GM13977 (cell line): Measurements from ENCODE around the gene PLA2G4D.

Source experiments
- DNase-seq: peaks from one replicate; pipeline ENCODE4 v3.0.0; 2012; ENCODE audit warnings: low spot score
- in situ Hi-C: fragments of 300-500 bp; cut with MboI; formaldehyde crosslinking; loops from one replicate; pipeline ENCODE4 v1.12.0; 2022; ENCODE audit warnings: low sequenced_read_pairs, low pct_unique_long_range_greater_than_20kb, mixed read lengths, inconsistent platforms; ENCODE audit not compliant: unreplicated experiment
- TF ChIP-seq, protein P1 (sequence below): IDR thresholded peaks from 2 replicates; pipeline ENCODE4 v1.5.1; 2012; ENCODE audit warnings: mild to moderate bottlenecking, control low read depth; ENCODE audit not compliant: insufficient read depth; ENCODE audit errors: extremely low read depth, missing control alignments

The PLA2G4D gene

DNA sequence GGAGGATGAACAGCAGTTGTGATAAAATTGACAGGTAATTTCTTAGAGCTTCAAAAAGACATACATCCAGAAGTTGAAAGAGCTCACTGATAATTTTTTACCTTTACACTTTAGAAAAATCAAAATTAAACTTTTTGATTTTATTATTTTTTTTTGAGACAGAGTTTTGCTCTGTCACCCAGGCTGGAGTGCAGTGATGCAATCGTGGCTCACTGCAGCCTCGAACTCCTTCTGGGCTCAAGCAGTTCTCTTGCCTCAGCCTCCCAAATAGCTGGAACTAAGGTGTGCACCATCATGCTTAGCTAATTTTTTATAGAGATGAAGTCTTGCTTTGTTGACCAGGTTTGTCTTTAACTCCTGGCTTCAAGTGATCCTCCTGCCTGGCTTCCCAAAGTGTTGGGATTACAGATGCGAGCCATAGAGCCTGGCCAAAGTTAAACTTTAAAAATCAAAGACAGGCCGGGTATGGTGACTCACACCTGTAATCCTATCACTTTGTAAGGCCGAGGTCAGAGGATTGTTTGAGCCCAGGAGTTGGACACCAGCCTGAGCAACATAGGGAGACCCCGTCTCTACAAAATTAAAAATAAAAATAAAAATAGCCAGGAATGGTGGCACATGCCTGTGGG lies 40.4 kb upstream of the PLA2G4D start:
- TF ChIP-seq, protein P1, sequence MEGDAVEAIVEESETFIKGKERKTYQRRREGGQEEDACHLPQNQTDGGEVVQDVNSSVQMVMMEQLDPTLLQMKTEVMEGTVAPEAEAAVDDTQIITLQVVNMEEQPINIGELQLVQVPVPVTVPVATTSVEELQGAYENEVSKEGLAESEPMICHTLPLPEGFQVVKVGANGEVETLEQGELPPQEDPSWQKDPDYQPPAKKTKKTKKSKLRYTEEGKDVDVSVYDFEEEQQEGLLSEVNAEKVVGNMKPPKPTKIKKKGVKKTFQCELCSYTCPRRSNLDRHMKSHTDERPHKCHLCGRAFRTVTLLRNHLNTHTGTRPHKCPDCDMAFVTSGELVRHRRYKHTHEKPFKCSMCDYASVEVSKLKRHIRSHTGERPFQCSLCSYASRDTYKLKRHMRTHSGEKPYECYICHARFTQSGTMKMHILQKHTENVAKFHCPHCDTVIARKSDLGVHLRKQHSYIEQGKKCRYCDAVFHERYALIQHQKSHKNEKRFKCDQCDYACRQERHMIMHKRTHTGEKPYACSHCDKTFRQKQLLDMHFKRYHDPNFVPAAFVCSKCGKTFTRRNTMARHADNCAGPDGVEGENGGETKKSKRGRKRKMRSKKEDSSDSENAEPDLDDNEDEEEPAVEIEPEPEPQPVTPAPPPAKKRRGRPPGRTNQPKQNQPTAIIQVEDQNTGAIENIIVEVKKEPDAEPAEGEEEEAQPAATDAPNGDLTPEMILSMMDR, result no peak
- no peak for DNase-seq
- in situ Hi-C loops, result loop anchor here (10.0 kb wide), 1 partner anchor 70 kb away; no protein-coding TSS in a partner anchor

DNA sequence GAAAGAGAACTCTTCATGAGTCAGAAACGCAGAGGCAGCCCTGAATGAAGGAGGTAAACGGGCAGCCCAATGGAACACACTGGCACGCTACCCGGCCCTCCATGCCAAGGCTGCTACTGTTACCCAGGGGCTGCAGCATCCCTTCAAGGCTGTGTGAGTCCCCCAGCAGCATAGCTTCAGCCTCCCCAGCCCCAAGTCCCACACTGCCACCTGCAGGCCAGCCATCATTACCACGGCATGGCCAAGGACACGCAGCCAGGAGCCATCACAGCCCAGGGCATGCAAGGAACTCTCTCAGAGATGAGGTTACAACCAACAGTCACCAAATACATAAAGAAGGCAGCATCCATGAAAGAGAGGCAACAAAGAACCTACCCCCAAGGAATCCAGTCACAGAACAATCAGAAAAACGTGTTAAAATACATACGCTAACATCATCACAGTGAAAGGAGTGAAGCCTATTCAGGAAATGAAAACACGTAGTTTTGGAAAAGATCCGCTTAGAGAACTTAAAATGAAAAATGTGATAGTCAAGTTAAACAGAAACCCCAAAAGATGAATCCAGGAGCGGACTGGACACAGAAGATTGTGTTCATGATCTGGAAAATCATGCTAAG lies 39.6 kb upstream of the PLA2G4D start:
- DNase-seq, result peak; percentile 58
- TF ChIP-seq, protein P1, result peak; percentile 84
- in situ Hi-C loops, result loop anchor here (10.0 kb wide), 1 partner anchor 69 kb away; no protein-coding TSS in a partner anchor

DNA sequence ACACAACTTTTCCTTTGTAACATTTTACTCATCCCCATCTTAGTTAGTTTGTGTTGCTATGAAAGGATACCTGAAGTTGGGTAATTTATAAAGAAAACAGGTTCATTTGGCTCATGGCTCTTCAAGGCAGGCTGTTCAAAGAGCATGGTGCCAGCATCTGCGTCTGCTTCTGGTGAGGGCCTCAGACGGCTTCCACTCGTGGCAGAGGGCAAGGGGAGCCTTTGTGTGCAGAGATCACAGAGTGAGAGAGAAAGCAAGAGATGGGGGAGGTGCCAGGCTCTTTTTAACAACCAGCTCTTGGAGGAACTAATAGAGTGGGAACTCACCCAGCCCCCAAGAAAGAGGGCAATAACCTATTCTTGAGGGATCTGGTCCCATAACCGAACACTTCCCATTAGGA lies 39.0 kb upstream of the PLA2G4D start:
- TF ChIP-seq, protein P1, result no peak
- in situ Hi-C loops, result loop anchor here (10.0 kb wide), 1 partner anchor 69 kb away; no protein-coding TSS in a partner anchor
- no peak for DNase-seq

DNA sequence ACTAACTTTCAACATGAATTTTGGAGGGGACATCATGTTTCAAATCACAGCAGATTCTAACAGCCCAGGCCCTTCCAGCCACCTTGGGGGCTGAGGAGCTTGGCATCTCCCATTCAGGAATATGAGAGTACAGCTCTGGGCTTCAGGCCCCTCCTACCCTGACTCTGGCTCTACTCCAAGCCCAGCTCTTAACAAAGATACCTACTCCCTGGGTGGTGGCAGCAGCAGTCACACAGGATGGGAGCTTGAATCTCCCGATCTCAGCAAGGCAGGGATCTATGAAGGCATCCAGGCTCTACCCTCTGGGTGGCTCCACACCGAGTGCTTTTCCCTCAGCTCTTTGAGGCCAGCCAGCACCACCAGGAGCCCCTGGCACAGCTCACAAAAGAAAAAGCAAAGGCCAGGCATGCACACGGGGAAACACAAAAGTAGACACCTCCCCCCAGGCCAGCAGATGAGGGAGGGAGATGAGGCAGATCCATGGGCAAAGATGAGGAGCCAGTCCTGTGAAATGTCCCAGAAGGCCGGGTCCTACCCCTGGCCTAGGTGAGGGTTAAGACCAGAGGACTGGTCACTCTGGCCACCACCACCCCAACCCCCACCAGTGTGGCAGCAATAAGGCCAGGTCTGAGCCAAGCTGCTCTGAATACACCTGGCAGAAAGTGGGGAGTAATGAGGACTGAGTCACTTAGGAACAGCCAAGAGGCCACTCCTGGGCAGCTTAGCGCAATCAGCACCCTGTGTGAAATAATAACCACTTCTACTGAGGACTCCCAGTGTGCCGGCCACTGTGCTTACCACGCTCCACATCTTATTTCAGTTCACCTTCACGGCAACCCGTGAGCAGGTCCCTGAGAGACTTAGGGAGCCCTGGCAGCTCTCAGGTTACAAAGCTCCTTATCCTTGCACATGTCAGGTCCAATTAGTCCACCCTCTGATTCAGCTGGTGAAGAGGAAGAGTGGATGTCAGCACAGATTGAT lies 37.8 kb upstream of the PLA2G4D start:
- no peak for DNase-seq
- TF ChIP-seq, protein P1, result no peak
- in situ Hi-C loops, result loop anchor here (10.0 kb wide), 1 partner anchor 67 kb away; no protein-coding TSS in a partner anchor

DNA sequence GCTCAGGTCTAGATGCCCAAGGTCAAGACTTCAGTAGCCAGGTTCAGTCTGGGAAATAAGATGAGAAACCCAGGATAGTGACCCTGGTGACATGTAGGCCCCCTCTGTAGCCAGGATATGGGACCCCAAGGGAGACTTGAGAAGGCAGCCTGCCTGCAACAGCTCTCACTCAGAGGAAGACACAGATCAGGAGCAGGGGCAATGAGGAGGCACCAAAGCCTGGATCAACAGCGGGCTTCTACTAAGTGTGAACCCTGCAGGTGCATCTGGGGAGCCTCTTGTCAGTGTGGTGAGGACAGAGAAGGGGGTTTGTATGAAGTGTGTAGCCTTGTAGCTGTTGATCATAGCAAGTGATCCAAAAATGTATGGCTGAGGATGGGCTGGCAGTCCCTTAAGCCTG lies 36.6 kb upstream of the PLA2G4D start:
- in situ Hi-C loops, result loop anchor here (10.0 kb wide), 1 partner anchor 66 kb away; no protein-coding TSS in a partner anchor
- TF ChIP-seq, protein P1, result no peak
- no peak for DNase-seq
